Esophagus muscularis mucosa (tissue), 3 donors: ENCODE measurements around the gene CSTA.

Source experiments
- CTCF ChIP-seq, 3 experiments: fragments of 200-600 bp in 2 of 3; fragments of 450-650 bp in 1 of 3; sonication (generic) in 2 of 3; IDR thresholded peaks; one replicate each; pipeline ENCODE4 v1.5.1; 2017 to 2019; ENCODE audit warnings: antibody characterized with exemption in 3 of 3, mild to moderate bottlenecking in 2 of 3, moderate library complexity in 1 of 3
- POLR2A ChIP-seq: fragments of 450-650 bp; IDR thresholded peaks from one replicate; pipeline ENCODE4 v1.6.1; 2017; ENCODE audit warnings: antibody characterized with exemption, moderate library complexity, mild to moderate bottlenecking, low read depth

- TF ChIP-seq CTCF (IDR thresholded peaks at IDR 0.05), result no peak
- TF ChIP-seq POLR2A, result no peak
These were observed 10.7 kb upstream of the CSTA start for GRCh38 chr3:122314228-122314876.
